GM21786 (cell line): ENCODE measurements around the gene METTL23.
A peak's percentile ranks its signal among the peaks of the same experiment; 100 is the strongest.
"Not testable (repeated sequence)": the region's sequence is repeated elsewhere in the genome, so short reads cannot be mapped to it uniquely, and the experiment has no call there.

Experiments used
- ATAC-seq: cut with Tn5 transposase; IDR thresholded peaks from one replicate; pipeline ENCODE4 v1.9.1; 2021; ENCODE audit not compliant: unreplicated experiment

Gene METTL23

GRCh38 chr17:76695059-76695831 lies 31.4 kb upstream of the METTL23 start:
- no peak for ATAC-seq

GRCh38 chr17:76696763-76697701 lies 29.6 kb upstream of the METTL23 start:
- ATAC-seq: peak; percentile 60

- ATAC-seq: no peak
Observed at GRCh38 chr17:76697702-76698465, 28.8 kb upstream of the METTL23 start.

- ATAC-seq: not testable (repeated sequence)
Observed at GRCh38 chr17:76698466-76698977, 28.1 kb upstream of the METTL23 start.

- no peak for ATAC-seq
Observed at GRCh38 chr17:76700270-76700616, 26.4 kb upstream of the METTL23 start.

GRCh38 chr17:76700617-76701470 lies 25.8 kb upstream of the METTL23 start:
- no peak for ATAC-seq

GRCh38 chr17:76701471-76701967 lies 25.1 kb upstream of the METTL23 start:
- ATAC-seq: no peak

- no peak for ATAC-seq
Observed at GRCh38 chr17:76702076-76702475, 24.6 kb upstream of the METTL23 start.

- no peak for ATAC-seq
Observed at GRCh38 chr17:76702941-76703637, 23.6 kb upstream of the METTL23 start.

- ATAC-seq: no peak
Observed at GRCh38 chr17:76704805-76705204, 21.8 kb upstream of the METTL23 start.

GRCh38 chr17:76706817-76707216 lies 19.8 kb upstream of the METTL23 start:
- no peak for ATAC-seq

GRCh38 chr17:76707985-76708807 lies 18.4 kb upstream of the METTL23 start:
- no peak for ATAC-seq

- ATAC-seq: no peak
Observed at GRCh38 chr17:76709077-76709950, 17.3 kb upstream of the METTL23 start.

- not testable (repeated sequence) for ATAC-seq
Observed at GRCh38 chr17:76709951-76710862, 16.4 kb upstream of the METTL23 start.

- no peak for ATAC-seq
Observed at GRCh38 chr17:76710863-76711611, 15.6 kb upstream of the METTL23 start, which contains the start of gene MXRA7. Gene MXRA7 (minus strand): TSS chr17:76710965. CDS start chr17:76710946, 19 bp downstream.

- not testable (repeated sequence) for ATAC-seq
Observed at GRCh38 chr17:76712321-76712720, 14.3 kb upstream of the METTL23 start.
